RCC 7860 (cell line): ENCODE data around the gene RYR2.
"Not testable (repeated sequence)": the region's sequence is repeated elsewhere in the genome, so short reads cannot be mapped to it uniquely, and the experiment has no call there.

Experiments
- DNase-seq: peaks from one replicate; pipeline ENCODE4 v3.0.0-alpha.2; 2015; ENCODE audit warnings: low spot score
- FAIRE-seq: peaks from 2 replicates; lab custom pipeline; 2012; peaks lifted over from hg19 to GRCh38; lab: Jason Lieb, UNC

Gene RYR2

GRCh38 chr1:237138551-237138950 is 96.6 kb downstream of the RYR2 start:
- DNase-seq (no peak), FAIRE-seq (no peak)

GRCh38 chr1:237139732-237140131 is 97.7 kb downstream of the RYR2 start:
- DNase-seq, result no peak
- FAIRE-seq, result no peak

GRCh38 chr1:237140986-237141385 is 99.0 kb downstream of the RYR2 start:
- DNase-seq (no peak), FAIRE-seq (no peak)

GRCh38 chr1:237141502-237141901 is 99.5 kb downstream of the RYR2 start:
- no peak for DNase-seq
- FAIRE-seq, result no peak

- no peak for DNase-seq
- no peak for FAIRE-seq
These were observed 103.6 kb downstream of the RYR2 start for GRCh38 chr1:237145379-237146135.

- FAIRE-seq (no peak), DNase-seq (no peak)
These were observed 104.3 kb downstream of the RYR2 start for GRCh38 chr1:237146241-237146640.

- FAIRE-seq (no peak), DNase-seq (no peak)
These were observed 107.9 kb downstream of the RYR2 start for GRCh38 chr1:237149857-237150256.

GRCh38 chr1:237151979-237152378 is 110.0 kb downstream of the RYR2 start:
- FAIRE-seq, result not testable (repeated sequence)

GRCh38 chr1:237152506-237153335 is 110.7 kb downstream of the RYR2 start:
- DNase-seq (no peak), FAIRE-seq (no peak)

More at GRCh38 chr1:237151979-237152378, 110.0 kb downstream of the RYR2 start:
- DNase-seq, result not testable (repeated sequence)

GRCh38 chr1:237154157-237154556 is 112.2 kb downstream of the RYR2 start:
- DNase-seq (no peak), FAIRE-seq (no peak)

- no peak for FAIRE-seq
- no peak for DNase-seq
These were observed 122.7 kb downstream of the RYR2 start for GRCh38 chr1:237164406-237165352.

- DNase-seq, result no peak
- FAIRE-seq, result no peak
These were observed 124.1 kb downstream of the RYR2 start for GRCh38 chr1:237166086-237166485.

- DNase-seq (no peak), FAIRE-seq (no peak)
These were observed 124.7 kb downstream of the RYR2 start for GRCh38 chr1:237166593-237167101.

GRCh38 chr1:237170149-237170548 is 128.2 kb downstream of the RYR2 start:
- FAIRE-seq, result no peak

GRCh38 chr1:237171454-237172117 is 129.6 kb downstream of the RYR2 start:
- FAIRE-seq (no peak), DNase-seq (no peak)

More at GRCh38 chr1:237170149-237170548, 128.2 kb downstream of the RYR2 start:
- no peak for DNase-seq

- DNase-seq, result no peak
- no peak for FAIRE-seq
These were observed 130.1 kb downstream of the RYR2 start for GRCh38 chr1:237172118-237172485.

- no peak for DNase-seq
- no peak for FAIRE-seq
These were observed 137.5 kb downstream of the RYR2 start for GRCh38 chr1:237179503-237179902.

- FAIRE-seq (no peak), DNase-seq (no peak)
These were observed 138.3 kb downstream of the RYR2 start for GRCh38 chr1:237180256-237180655.

GRCh38 chr1:237181743-237182317 is 139.8 kb downstream of the RYR2 start:
- DNase-seq (no peak), FAIRE-seq (no peak)
